HepG2 (cell line): ENCODE measurements around the gene DOK1. TPM values are rescaled to one million over a fixed set of nuclear protein-coding genes. Genes with fewer than 3 reads are reported as not detected.

Source experiments
- ATAC-seq: fragments of 200-7000 bp; cut with Tn5 transposase; 3 replicates; pipeline ENCODE4 v1.9.1; 2020; ENCODE audit warnings: mild to moderate bottlenecking, moderate library complexity
- BruUV-seq: library from RNA; stranded (reverse); fragments of 400-500 nt; replicated peaks from 2 replicates; lab custom pipeline; 2021; lab: Mats Ljungman, UMichigan
- CTCF ChIA-PET: fragments of 300-600 bp; formaldehyde crosslinking; extraction: SDS; loops from one replicate; lab custom pipeline; 2021; ENCODE audit warnings: low total read pairs, inconsistent platforms, low intra/inter-chr PET ratio; lab: Yijun Ruan, JAX
- POLR2A ChIA-PET: fragments of 350-600 bp; sonication (Branson Sonifier 250); formaldehyde crosslinking; loops from one replicate; lab custom pipeline; 2020; ENCODE audit warnings: antibody characterized with exemption, inconsistent platforms; lab: Yijun Ruan, JAX
- DNase-seq: peaks from one replicate; pipeline ENCODE4 v3.0.0-alpha.2; 2015; ENCODE audit warnings: low spot score
- FAIRE-seq: peaks from 3 replicates; lab custom pipeline; 2011; peaks lifted over from hg19 to GRCh38; lab: Jason Lieb, UNC
- H2AFZ ChIP-seq: one replicate; pipeline ENCODE4 v1.6.1; 2011; ENCODE audit warnings: low read length, inconsistent platforms
- H3K27ac ChIP-seq: fragments of 300-600 bp; 3 replicates; pipeline ENCODE4 v1.8.0; 2011; ENCODE audit warnings: mixed run types, mild to moderate bottlenecking, mixed read lengths, low read length, inconsistent platforms; ENCODE audit not compliant: insufficient read depth; ENCODE audit errors: extremely low read length
- H3K27me3 ChIP-seq, 2 experiments: fragments of 200-600 bp in 1 of 2; 2 replicates in 1 of 2; 3 replicates in 1 of 2; pipeline versions ENCODE4 v1.6.0 to v1.8.0; 2011; ENCODE audit warnings: low read length in 2 of 2, mild to moderate bottlenecking in 2 of 2, moderate library complexity in 2 of 2, inconsistent platforms in 1 of 2; ENCODE audit not compliant: insufficient read depth in 2 of 2, control insufficient read depth in 1 of 2
- H3K36me3 ChIP-seq, 2 experiments: fragments of 200-600 bp in 1 of 2; replicated peaks in 1 of 2; 2 replicates in 1 of 2; 3 replicates in 1 of 2; pipeline versions ENCODE4 v1.5.1 to v1.8.0; 2011; ENCODE audit warnings: low read length in 2 of 2, inconsistent platforms in 1 of 2; ENCODE audit not compliant: insufficient read depth in 2 of 2, control insufficient read depth in 1 of 2
- H3K4me1 ChIP-seq: 2 replicates; pipeline ENCODE4 v1.5.1; 2012; ENCODE audit warnings: low read length, inconsistent platforms; ENCODE audit not compliant: insufficient read depth
- H3K4me2 ChIP-seq: 2 replicates; pipeline ENCODE4 v1.6.0; 2011; ENCODE audit warnings: low read depth, low read length, inconsistent platforms
- H3K4me3 ChIP-seq, 3 experiments: fragments of 200-600 bp in 1 of 3; sonication (generic), shearing (Covaris generic) in 1 of 3; replicated peaks in 1 of 3; 2 replicates each; pipeline ENCODE4 v1.5.1; 2011 to 2016; ENCODE audit warnings: low read length in 3 of 3, inconsistent platforms in 2 of 3, low read depth in 2 of 3, mild to moderate bottlenecking in 2 of 3, control low read depth in 1 of 3, mixed read lengths in 1 of 3; ENCODE audit not compliant: insufficient read depth in 1 of 3
- H3K79me2 ChIP-seq: one replicate; pipeline ENCODE4 v1.6.1; 2011; ENCODE audit warnings: low read length, inconsistent platforms; ENCODE audit not compliant: insufficient read depth
- H3K9ac ChIP-seq: 2 replicates; pipeline ENCODE4 v1.6.0; 2011; ENCODE audit warnings: mild to moderate bottlenecking, low read depth, low read length, inconsistent platforms; ENCODE audit not compliant: insufficient read depth
- H3K9me3 ChIP-seq: 2 replicates; pipeline ENCODE4 v1.5.1; 2012; ENCODE audit warnings: mild to moderate bottlenecking, low read length
- H4K20me1 ChIP-seq: 2 replicates; pipeline ENCODE4 v1.6.0; 2011; ENCODE audit warnings: inconsistent platforms, mild to moderate bottlenecking, low read length, moderate library complexity; ENCODE audit not compliant: insufficient read depth
- ARID5B ChIP-seq: IDR thresholded peaks from 2 replicates; pipeline ENCODE4 v1.4.0; 2020; ENCODE audit warnings: mild to moderate bottlenecking, missing genetic modification reagents
- MED13 ChIP-seq: sonication (generic); formaldehyde crosslinking; IDR thresholded peaks from 2 replicates; pipeline ENCODE4 v1.5.0; 2020; ENCODE audit warnings: missing genetic modification reagents
- MTA1 ChIP-seq: sonication (generic); formaldehyde crosslinking; IDR thresholded peaks from 2 replicates; pipeline ENCODE4 v1.4.0; 2020; ENCODE audit warnings: missing genetic modification reagents, mild to moderate bottlenecking, borderline replicate concordance
- NPAS2 ChIP-seq: sonication (generic); formaldehyde crosslinking; IDR thresholded peaks from 2 replicates; pipeline ENCODE4 v1.8.0; 2022; ENCODE audit warnings: mild to moderate bottlenecking, missing genetic modification reagents, borderline replicate concordance
- TFE3 ChIP-seq: IDR thresholded peaks from 2 replicates; pipeline ENCODE4 v1.6.1; 2016
- ZBTB46 ChIP-seq: sonication (generic); formaldehyde crosslinking; IDR thresholded peaks from 2 replicates; pipeline ENCODE4 v1.4.0; 2020; ENCODE audit warnings: mild to moderate bottlenecking, missing genetic modification reagents, borderline replicate concordance
- ZNF335 ChIP-seq: sonication (generic); formaldehyde crosslinking; IDR thresholded peaks from 2 replicates; pipeline ENCODE4 v1.4.0; 2020; ENCODE audit warnings: missing genetic modification reagents
- ZNF460 ChIP-seq: sonication (generic); formaldehyde crosslinking; IDR thresholded peaks from 2 replicates; pipeline ENCODE4 v1.5.1; 2020; ENCODE audit warnings: missing genetic modification reagents, mild to moderate bottlenecking, borderline replicate concordance
- ZNF569 ChIP-seq: sonication (generic); formaldehyde crosslinking; IDR thresholded peaks from 2 replicates; pipeline ENCODE4 v1.5.0; 2020; ENCODE audit warnings: mild to moderate bottlenecking, missing genetic modification reagents, moderate library complexity, borderline replicate concordance
- WGBS: methylation state at CpG from one replicate; pipeline ENCODE4 v1.1.6; 2017; ENCODE audit warnings: low lambda C conversion rate; 5-methylcytosine and 5-hydroxymethylcytosine counted together
- in situ Hi-C: cut with HindIII; loops from 2 replicates; pipeline ENCODE4 v1.10.0; 2017; ENCODE audit warnings: low pct_unique_long_range_greater_than_20kb; ENCODE audit not compliant: extremely low pct_ligation_motif_present
- intact Hi-C: fragments of 100-400 bp; cut with micrococcal nuclease; formaldehyde crosslinking; loops from one replicate; pipeline ENCODE4 v1.10.0; 2022; ENCODE audit not compliant: unreplicated experiment
- polyA plus RNA-seq, 8 experiments: library from polyadenylated mRNA; depleted of rRNA in 3 of 8; stranded (reverse) in 7 of 8; unstranded in 1 of 8; fragments of >200 nt; fragmentation: Illumina TruSeq in 4 of 8; extraction: Trizol in 4 of 8; gene quantifications; 2 replicates each; pipeline versions ENCODE4 v1.2.1 to v1.2.3, GENCODE V29; 2011 to 2016; ENCODE audit warnings: low read depth in 4 of 8, missing spikeins in 1 of 8, mixed read lengths in 1 of 8; ENCODE audit not compliant: insufficient read depth in 1 of 8
- total RNA-seq, 5 experiments: library from RNA; depleted of rRNA; stranded (reverse); fragments of >200 nt; fragmentation: Illumina TruSeq; extraction: Trizol; gene quantifications; 2 replicates each; pipeline ENCODE4 v1.2.3, GENCODE V29; 2016; ENCODE audit warnings: low read depth in 1 of 5

The DOK1 gene
- total and polyA plus RNA-seq, 2 of the 13 experiments (the other 11 are each of a cell fraction or from before 2014, with no cell fraction given): 0.53 to 0.74 TPM

DNA sequence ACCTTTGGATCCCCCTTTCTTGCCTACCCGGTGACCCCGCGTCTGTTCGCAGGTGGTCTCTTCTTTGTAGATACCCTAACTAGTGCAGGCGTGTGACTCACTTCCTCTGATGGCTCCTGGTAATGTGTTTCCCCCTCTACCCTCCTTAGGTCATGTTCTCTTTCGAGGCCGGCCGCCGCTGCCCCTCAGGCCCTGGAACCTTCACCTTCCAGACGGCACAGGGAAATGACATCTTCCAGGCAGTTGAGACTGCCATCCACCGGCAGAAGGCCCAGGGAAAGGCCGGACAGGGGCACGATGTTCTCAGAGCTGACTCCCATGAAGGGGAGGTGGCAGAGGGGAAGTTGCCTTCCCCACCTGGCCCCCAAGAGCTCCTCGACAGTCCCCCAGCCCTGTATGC, 1.6 kb downstream of the DOK1 start:
- Histone ChIP-seq H3K27ac (no peak overlapping the region), H3K9ac (no peak overlapping the region), H3K4me3 (no peak overlapping the region), H3K36me3 (no peaks in the 10 kb centered on the region), H3K4me2 (no peak overlapping the region), H3K4me1 (peaks cover 56% of the 10 kb centered on the region), H3K27me3 (peaks cover 6 to 31% of the 10 kb centered on the region in 2 experiments; a peak in 4 of 5 replicates), H2AFZ (no peak overlapping the region), H4K20me1 (no peaks in the 10 kb centered on the region), H3K9me3 (no peaks in the 10 kb centered on the region), H3K79me2 (no peaks in the 10 kb centered on the region)
- intact Hi-C loops: no loop called here
- DNase-seq: no peak
- CTCF ChIA-PET: no interaction called here
- POLR2A ChIA-PET: no interaction called here
- no TSS peak for BruUV-seq
- 54% methylated on average over 14 of the region's 14 CpGs for WGBS
- in situ Hi-C loops: no loop called here
- no peak for FAIRE-seq
- TF ChIP-seq MTA1 (CRISPR knock-in tag): 0 out of 2 replicates have a peak, but pooled peaks have one; percentile 41
- no peak for TF ChIP-seq MED13 (CRISPR knock-in tag)
- ATAC-seq: no peak

DNA sequence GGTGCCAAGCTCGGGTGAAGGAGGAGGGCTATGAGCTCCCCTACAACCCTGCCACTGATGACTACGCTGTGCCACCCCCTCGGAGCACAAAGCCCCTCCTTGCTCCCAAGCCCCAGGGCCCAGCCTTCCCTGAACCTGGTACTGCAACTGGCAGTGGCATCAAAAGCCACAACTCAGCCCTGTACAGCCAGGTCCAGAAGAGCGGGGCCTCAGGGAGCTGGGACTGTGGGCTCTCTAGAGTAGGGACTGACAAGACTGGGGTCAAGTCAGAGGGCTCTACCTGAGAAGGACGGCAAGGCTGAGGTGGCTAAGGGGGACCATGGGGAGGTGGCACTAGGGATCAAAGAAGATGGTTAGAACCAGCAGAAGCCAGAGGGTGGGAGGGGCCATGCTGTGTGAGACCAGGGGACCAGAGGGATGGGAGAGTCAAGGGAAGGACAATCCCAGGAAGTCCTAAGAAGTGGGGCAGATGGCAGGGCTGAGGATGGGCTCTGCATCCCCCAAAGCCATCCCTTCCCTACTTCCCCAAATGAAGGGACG, 2.4 kb downstream of the DOK1 start:
- no peak for DNase-seq
- Histone ChIP-seq H3K4me3 (no peak overlapping the region), H3K79me2 (no peaks in the 10 kb centered on the region), H3K4me1 (peaks cover 48% of the 10 kb centered on the region), H4K20me1 (no peaks in the 10 kb centered on the region), H3K9ac (no peak overlapping the region), H2AFZ (no peak overlapping the region), H3K4me2 (no peak overlapping the region), H3K27ac (no peak overlapping the region), H3K9me3 (no peaks in the 10 kb centered on the region), H3K36me3 (no peaks in the 10 kb centered on the region), H3K27me3 (peaks cover 6 to 38% of the 10 kb centered on the region in 2 experiments; a peak in 4 of 5 replicates)
- ChIA-PET POLR2A (no interaction called here), CTCF (no interaction called here)
- FAIRE-seq: no peak
- 68% methylated on average over 4 of the region's 6 CpGs for whole genome bisulfite sequencing
- in situ Hi-C loops: no loop called here
- no peak for TF ChIP-seq ZNF460
- no peak for TF ChIP-seq ZBTB46
- no peak for TF ChIP-seq NPAS2
- TF ChIP-seq ARID5B (CRISPR knock-in tag): no peak
- no peak for TF ChIP-seq TFE3 (CRISPR knock-in tag)
- TF ChIP-seq ZNF335 (CRISPR knock-in tag): no peak
- TF ChIP-seq ZNF569 (CRISPR knock-in tag): no peak
- BruUV-seq: no TSS peak
- intact Hi-C loops: no loop called here
- no peak for ATAC-seq
